NB4 (cell line): ENCODE results near the gene FGF19.

ENCODE experiments used
- DNase-seq: peaks from one replicate; pipeline ENCODE4 v3.0.0; 2010; ENCODE audit warnings: low read depth
- H3K4me3 ChIP-seq: one replicate; pipeline ENCODE4 v1.5.1; 2011; ENCODE audit warnings: mild to moderate bottlenecking, low read depth, low read length, moderate library complexity
- MAX ChIP-seq: IDR thresholded peaks from 2 replicates; pipeline ENCODE4 v1.6.1; 2011; ENCODE audit warnings: low read depth, low read length
- MYC ChIP-seq: IDR thresholded peaks from 2 replicates; pipeline ENCODE4 v1.6.1; 2011; ENCODE audit warnings: low read depth, low read length
- POLR2A ChIP-seq: IDR thresholded peaks from 2 replicates; pipeline ENCODE4 v1.6.1; 2011; ENCODE audit warnings: mild to moderate bottlenecking; ENCODE audit not compliant: insufficient read length; ENCODE audit errors: extremely low read depth
- TF ChIP-seq, protein P1 (sequence below): IDR thresholded peaks from one replicate; pipeline ENCODE4 v1.5.1; 2012; ENCODE audit warnings: low read depth, low read length

Gene FGF19

GRCh38 chr11:69716891-69717747 is 13.3 kb upstream of the FGF19 start:
- TF ChIP-seq, protein P1, sequence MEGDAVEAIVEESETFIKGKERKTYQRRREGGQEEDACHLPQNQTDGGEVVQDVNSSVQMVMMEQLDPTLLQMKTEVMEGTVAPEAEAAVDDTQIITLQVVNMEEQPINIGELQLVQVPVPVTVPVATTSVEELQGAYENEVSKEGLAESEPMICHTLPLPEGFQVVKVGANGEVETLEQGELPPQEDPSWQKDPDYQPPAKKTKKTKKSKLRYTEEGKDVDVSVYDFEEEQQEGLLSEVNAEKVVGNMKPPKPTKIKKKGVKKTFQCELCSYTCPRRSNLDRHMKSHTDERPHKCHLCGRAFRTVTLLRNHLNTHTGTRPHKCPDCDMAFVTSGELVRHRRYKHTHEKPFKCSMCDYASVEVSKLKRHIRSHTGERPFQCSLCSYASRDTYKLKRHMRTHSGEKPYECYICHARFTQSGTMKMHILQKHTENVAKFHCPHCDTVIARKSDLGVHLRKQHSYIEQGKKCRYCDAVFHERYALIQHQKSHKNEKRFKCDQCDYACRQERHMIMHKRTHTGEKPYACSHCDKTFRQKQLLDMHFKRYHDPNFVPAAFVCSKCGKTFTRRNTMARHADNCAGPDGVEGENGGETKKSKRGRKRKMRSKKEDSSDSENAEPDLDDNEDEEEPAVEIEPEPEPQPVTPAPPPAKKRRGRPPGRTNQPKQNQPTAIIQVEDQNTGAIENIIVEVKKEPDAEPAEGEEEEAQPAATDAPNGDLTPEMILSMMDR = no peak
- TF ChIP-seq MAX (0 out of 2 replicates have a peak, but pooled peaks have one; percentile 14), MYC (no peak)
- no peak overlapping the region for H3K4me3 ChIP-seq
- no peak for DNase-seq

- TF ChIP-seq MYC (no peak), MAX (peak; percentile 35; the same call in 1 of the 2 replicates), POLR2A (no peak)
- TF ChIP-seq, protein P1 = no peak
- no peak overlapping the region for H3K4me3 ChIP-seq
- DNase-seq = no peak
These were observed 12.3 kb upstream of the FGF19 start for GRCh38 chr11:69716099-69716498.

DNA sequence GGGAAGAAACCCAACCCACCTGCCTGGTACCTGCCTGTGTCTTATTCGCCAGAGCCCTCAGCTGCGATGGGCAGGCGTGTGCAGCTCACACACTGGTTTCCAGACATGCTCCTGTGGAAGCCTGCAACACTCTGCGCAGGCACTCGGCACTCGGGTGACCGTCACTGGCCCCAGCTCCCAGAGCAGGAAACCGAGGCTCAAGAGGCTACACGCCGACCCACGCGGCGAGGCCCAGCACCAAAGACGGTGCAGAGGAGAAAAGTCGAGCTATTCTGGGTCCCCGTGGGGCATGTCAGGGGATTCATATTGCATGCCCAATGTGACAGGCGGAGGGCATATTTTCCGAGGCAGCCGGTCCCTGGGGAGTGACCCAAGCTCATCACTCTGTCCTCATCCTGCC is 11.6 kb upstream of the FGF19 start:
- DNase-seq = no peak
- TF ChIP-seq MAX (no peak), MYC (no peak), POLR2A (no peak)
- TF ChIP-seq, protein P1 = no peak
- H3K4me3 ChIP-seq = no peak overlapping the region

GRCh38 chr11:69711822-69712801 is 8.3 kb upstream of the FGF19 start:
- no peak overlapping the region for H3K4me3 ChIP-seq
- no peak for TF ChIP-seq POLR2A
- no peak for TF ChIP-seq MYC
- TF ChIP-seq MAX = no peak
- TF ChIP-seq, protein P1 = no peak
- peak; percentile 78 for DNase-seq

GRCh38 chr11:69708736-69709401 is 5.0 kb upstream of the FGF19 start:
- TF ChIP-seq, protein P1 = no peak
- TF ChIP-seq MAX (no peak), MYC (no peak), POLR2A (no peak)
- DNase-seq = no peak
- H3K4me3 ChIP-seq = no peak overlapping the region
